Caco-2 (cell line): ENCODE results near the gene C17orf113. TPM values are rescaled to one million over a fixed set of nuclear protein-coding genes. Genes with fewer than 3 reads are reported as not detected.

Experiments
- BruUV-seq: library from RNA; stranded (reverse); fragments of 400-500 nt; replicated peaks from 2 replicates; lab custom pipeline; 2021; lab: Mats Ljungman, UMichigan
- CTCF ChIA-PET: fragments of 300-600 bp; sonication (Branson Sonifier 250); formaldehyde crosslinking; loops from one replicate; lab custom pipeline; 2022; ENCODE audit warnings: antibody characterized with exemption; lab: Charles Lee
- POLR2A ChIA-PET: fragments of 300-600 bp; sonication (Branson Sonifier 250); formaldehyde crosslinking; loops from one replicate; lab custom pipeline; 2022; ENCODE audit warnings: antibody characterized with exemption; lab: Charles Lee
- DNase-seq, 2 experiments: peaks; one replicate each; pipeline versions ENCODE4 v3.0.0 to v3.0.0-alpha.2; 2020 to 2022
- H3K27me3 ChIP-seq: replicated peaks from 2 replicates; pipeline ENCODE4 v1.6.0; 2011; ENCODE audit warnings: low read length; ENCODE audit not compliant: control insufficient read depth, insufficient read depth
- H3K36me3 ChIP-seq: 2 replicates; pipeline ENCODE4 v1.5.1; 2011; ENCODE audit warnings: low read length; ENCODE audit not compliant: control insufficient read depth, insufficient read depth
- H3K4me1 ChIP-seq: fragments of 250-450 bp; sonication (Bioruptor Pico); 2 replicates; pipeline ENCODE4 v1.5.1; 2020; ENCODE audit warnings: mild to moderate bottlenecking
- H3K4me3 ChIP-seq: 2 replicates; pipeline ENCODE4 v1.5.1; 2011; ENCODE audit warnings: low read depth, mild to moderate bottlenecking, control low read depth, low read length
- H3K9me3 ChIP-seq: fragments of 250-450 bp; sonication (Bioruptor Pico); 2 replicates; pipeline ENCODE4 v1.5.1; 2020; ENCODE audit warnings: mild to moderate bottlenecking, moderate library complexity
- H3K27ac Mint-ChIP-seq: one replicate; pipeline ENCODE4 v1.8.0; 2022; ENCODE audit warnings: mixed read lengths; ENCODE audit not compliant: unreplicated experiment
- H3K27me3 Mint-ChIP-seq: one replicate; pipeline ENCODE4 v1.8.0; 2022; ENCODE audit warnings: mixed read lengths; ENCODE audit not compliant: insufficient read depth, unreplicated experiment
- H3K36me3 Mint-ChIP-seq: one replicate; pipeline ENCODE4 v1.8.0; 2022; ENCODE audit warnings: mild to moderate bottlenecking, mixed read lengths; ENCODE audit not compliant: insufficient read depth, unreplicated experiment
- H3K4me1 Mint-ChIP-seq: one replicate; pipeline ENCODE4 v1.8.0; 2022; ENCODE audit warnings: low read depth, mixed read lengths; ENCODE audit not compliant: unreplicated experiment
- H3K4me3 Mint-ChIP-seq: one replicate; pipeline ENCODE4 v1.8.0; 2022; ENCODE audit warnings: mild to moderate bottlenecking, moderate library complexity, mixed read lengths; ENCODE audit not compliant: unreplicated experiment
- H3K9me3 Mint-ChIP-seq: one replicate; pipeline ENCODE4 v1.8.0; 2022; ENCODE audit warnings: mixed read lengths; ENCODE audit not compliant: unreplicated experiment
- CTCF ChIP-seq, 2 experiments: fragments of 200-600 bp in 1 of 2; IDR thresholded peaks; 1 replicate in 1 of 2; 2 replicates in 1 of 2; pipeline versions ENCODE4 v1.5.1 to v1.8.0; 2011 to 2022; ENCODE audit warnings: antibody characterized with exemption in 1 of 2, control low read depth in 1 of 2, inconsistent platforms in 1 of 2, low read depth in 1 of 2, low read length in 1 of 2, mild to moderate bottlenecking in 1 of 2, moderate library complexity in 1 of 2; ENCODE audit not compliant: insufficient read depth in 1 of 2, severe bottlenecking in 1 of 2, unreplicated experiment in 1 of 2
- intact Hi-C: fragments of 100-400 bp; cut with micrococcal nuclease; formaldehyde crosslinking; loops from one replicate; pipeline ENCODE4 v1.10.0; 2022; ENCODE audit not compliant: unreplicated experiment
- total RNA-seq: library from RNA; stranded (reverse); gene quantifications from 2 replicates; pipeline ENCODE4 v1.2.3, GENCODE V29; 2022

Gene C17orf113
- total RNA-seq, 1 experiment from 2014 or later = 4.7 TPM

- Mint-ChIP-seq H3K27me3 (peaks cover 3% of the 10 kb centered on the region), H3K9me3 (no peaks in the 10 kb centered on the region), H3K36me3 (no peaks in the 10 kb centered on the region), H3K27ac (no peak overlapping the region), H3K4me3 (no peak overlapping the region), H3K4me1 (no peaks in the 10 kb centered on the region)
- intact Hi-C loops = loop anchor here (1.0 kb wide), 2 partner anchors 34 to 49 kb away; no protein-coding TSS in a partner anchor
- Histone ChIP-seq H3K27me3 (no peaks in the 10 kb centered on the region), H3K4me1 (peaks cover 10% of the 10 kb centered on the region), H3K9me3 (no peaks in the 10 kb centered on the region), H3K36me3 (no peaks in the 10 kb centered on the region), H3K4me3 (no peak overlapping the region)
- no TSS peak for BruUV-seq
- TF ChIP-seq CTCF (IDR thresholded peaks at IDR 0.05; ENCODE audit: insufficient read depth in 1 of 2, low read depth in 1 of 2, low read length in 1 of 2, severe bottlenecking in 1 of 2, unreplicated experiment in 1 of 2) = peak; percentile 85 to 91
- ChIA-PET POLR2A (interaction anchor here (0.6 kb wide), 1 partner anchor 11 kb away, joined by 3 read pairs; no protein-coding TSS in a partner anchor), CTCF (interaction anchor here (0.7 to 1.8 kb wide), 8 partner anchors 19 to 53 kb away, joined by 3 to 7 read pairs (median 5); partner anchors contain the start of genes KAT2A and ZNF385C)
- DNase-seq = peak; percentile 74 to 82
These were observed 17.1 kb upstream of the C17orf113 start for GRCh38 chr17:42067371-42068091.

GRCh38 chr17:42065201-42065600, 14.8 kb upstream of the C17orf113 start:
- H3K4me3 ChIP-seq = no peak overlapping the region

More at GRCh38 chr17:42065201-42065600, 14.8 kb upstream of the C17orf113 start:
- POLR2A ChIA-PET = interaction anchor here (0.5 to 0.7 kb wide), 2 partner anchors 38 to 112 kb away, joined by 3 to 6 read pairs; no protein-coding TSS in a partner anchor
- no peak overlapping the region for H3K27ac Mint-ChIP-seq
- no peaks in the 10 kb centered on the region for H3K4me1 Mint-ChIP-seq
- no peak for DNase-seq
- H3K9me3 Mint-ChIP-seq = no peaks in the 10 kb centered on the region
- CTCF ChIA-PET = interaction anchor here (0.8 to 1.4 kb wide), 3 partner anchors 9 to 105 kb away, joined by 3 to 9 read pairs (median 4); no protein-coding TSS in a partner anchor
- Histone ChIP-seq H3K36me3 (no peaks in the 10 kb centered on the region), H3K9me3 (no peaks in the 10 kb centered on the region), H3K27me3 (no peaks in the 10 kb centered on the region), H3K4me1 (peaks cover 10% of the 10 kb centered on the region)
- no TSS peak for BruUV-seq
- intact Hi-C loops = no loop called here
- H3K4me3 Mint-ChIP-seq = no peak overlapping the region
- TF ChIP-seq CTCF (IDR thresholded peaks at IDR 0.05; ENCODE audit: insufficient read depth in 1 of 2, low read depth in 1 of 2, low read length in 1 of 2, severe bottlenecking in 1 of 2, unreplicated experiment in 1 of 2) = no peak
- no peaks in the 10 kb centered on the region for H3K36me3 Mint-ChIP-seq
- no peaks in the 10 kb centered on the region for H3K27me3 Mint-ChIP-seq
